ENCODE results near the gene CD82. TPM values are rescaled to one million over a fixed set of nuclear protein-coding genes. Genes with fewer than 3 reads are reported as not detected.

CD82 gene
- total RNA-seq, 1 donor from 2014 or later = 91.6 TPM

- peak overlapping the region in 1 of 2 donors; percentile 24 for H3K4me3 ChIP-seq
- no peaks in the 10 kb centered on the region for H3K27me3 ChIP-seq
- DNase-seq (ENCODE audit: extremely low spot score in 2 of 2) = no peak
- TF ChIP-seq CTCF (IDR thresholded peaks at IDR 0.05) = no peak
- peak in 1 of 2 donors; percentile 56 for TF ChIP-seq POLR2AphosphoS5 (IDR thresholded peaks at IDR 0.05; ENCODE audit: insufficient read depth in 1 of 2, low read depth in 1 of 2)
- TF ChIP-seq POLR2A (IDR thresholded peaks at IDR 0.05) = no peak
- H3K9me3 ChIP-seq = no peaks in the 10 kb centered on the region
- intact Hi-C loops (cut with DNase I) = no loop called here
- H3K27ac ChIP-seq = peak overlapping the region; percentile 30
- H3K36me3 ChIP-seq = no peaks in the 10 kb centered on the region
- H3K4me1 ChIP-seq = peaks cover 17% of the 10 kb centered on the region
Measured at GRCh38 chr11:44519989-44520737, 45.3 kb upstream of the CD82 start.

- Histone ChIP-seq H3K9me3 (no peaks in the 10 kb centered on the region), H3K27me3 (no peaks in the 10 kb centered on the region), H3K4me1 (peaks cover 17% of the 10 kb centered on the region), H3K4me3 (no peak overlapping the region), H3K27ac (no peak overlapping the region), H3K36me3 (no peaks in the 10 kb centered on the region)
- no peak for DNase-seq (ENCODE audit: extremely low spot score in 2 of 2)
- no peak for TF ChIP-seq POLR2A (IDR thresholded peaks at IDR 0.05)
- no peak for TF ChIP-seq POLR2AphosphoS5 (IDR thresholded peaks at IDR 0.05; ENCODE audit: insufficient read depth in 1 of 2, low read depth in 1 of 2)
- no peak for TF ChIP-seq CTCF (IDR thresholded peaks at IDR 0.05)
- intact Hi-C loops (cut with DNase I) = no loop called here
Measured at GRCh38 chr11:44521148-44521547, 44.3 kb upstream of the CD82 start.

GRCh38 chr11:44522294-44522693 is 43.2 kb upstream of the CD82 start:
- peaks cover 17% of the 10 kb centered on the region for H3K4me1 ChIP-seq
- H3K4me3 ChIP-seq = no peak overlapping the region
- no peak for TF ChIP-seq CTCF (IDR thresholded peaks at IDR 0.05)
- TF ChIP-seq POLR2AphosphoS5 (IDR thresholded peaks at IDR 0.05; ENCODE audit: insufficient read depth in 1 of 2, low read depth in 1 of 2) = no peak
- no peak for TF ChIP-seq POLR2A (IDR thresholded peaks at IDR 0.05)
- H3K36me3 ChIP-seq = no peaks in the 10 kb centered on the region
- DNase-seq (ENCODE audit: extremely low spot score in 2 of 2) = no peak
- H3K27me3 ChIP-seq = no peaks in the 10 kb centered on the region
- H3K9me3 ChIP-seq = no peaks in the 10 kb centered on the region
- intact Hi-C loops (cut with DNase I) = no loop called here
- no peak overlapping the region for H3K27ac ChIP-seq

GRCh38 chr11:44524346-44524745 is 41.1 kb upstream of the CD82 start:
- no peak for DNase-seq (ENCODE audit: extremely low spot score in 2 of 2)
- TF ChIP-seq CTCF (IDR thresholded peaks at IDR 0.05) = no peak
- no peak for TF ChIP-seq POLR2A (IDR thresholded peaks at IDR 0.05)
- TF ChIP-seq POLR2AphosphoS5 (IDR thresholded peaks at IDR 0.05; ENCODE audit: insufficient read depth in 1 of 2, low read depth in 1 of 2) = no peak
- intact Hi-C loops (cut with DNase I) = no loop called here
- Histone ChIP-seq H3K27me3 (no peaks in the 10 kb centered on the region), H3K36me3 (no peaks in the 10 kb centered on the region), H3K4me1 (peaks cover 17% of the 10 kb centered on the region), H3K9me3 (no peaks in the 10 kb centered on the region), H3K4me3 (no peak overlapping the region), H3K27ac (no peak overlapping the region)

- peaks cover 13% of the 10 kb centered on the region for H3K4me1 ChIP-seq
Measured at GRCh38 chr11:44524751-44525201, 40.7 kb upstream of the CD82 start.

More at GRCh38 chr11:44524751-44525201, 40.7 kb upstream of the CD82 start:
- DNase-seq (ENCODE audit: extremely low spot score in 2 of 2) = no peak
- H3K9me3 ChIP-seq = no peaks in the 10 kb centered on the region
- H3K27ac ChIP-seq = no peak overlapping the region
- H3K36me3 ChIP-seq = no peaks in the 10 kb centered on the region
- no peak for TF ChIP-seq POLR2AphosphoS5 (IDR thresholded peaks at IDR 0.05; ENCODE audit: insufficient read depth in 1 of 2, low read depth in 1 of 2)
- no peak for TF ChIP-seq CTCF (IDR thresholded peaks at IDR 0.05)
- TF ChIP-seq POLR2A (IDR thresholded peaks at IDR 0.05) = no peak
- no peaks in the 10 kb centered on the region for H3K27me3 ChIP-seq
- H3K4me3 ChIP-seq = no peak overlapping the region
- intact Hi-C loops (cut with DNase I) = no loop called here
